Measurements from ENCODE around the gene NAT9. TPM values are rescaled to one million over a fixed set of nuclear protein-coding genes. Genes with fewer than 3 reads are reported as not detected.

NAT9 gene
- total RNA-seq, 1 donor, result 20.2 TPM

GRCh38 chr17:74810699-74811485 is 34.7 kb upstream of the NAT9 start:
- no peak for DNase-seq (ENCODE audit: low read depth)
- TF ChIP-seq CTCF (IDR thresholded peaks at IDR 0.05; ENCODE audit: insufficient read depth, low read length), result no peak
- no peak overlapping the region for H3K4me3 ChIP-seq (ENCODE audit: low read depth, low read length)

- no peak overlapping the region for H3K4me3 ChIP-seq (ENCODE audit: low read depth, low read length)
- no peak for TF ChIP-seq CTCF (IDR thresholded peaks at IDR 0.05; ENCODE audit: insufficient read depth, low read length)
- no peak for DNase-seq (ENCODE audit: low read depth)
Observed at GRCh38 chr17:74808714-74809430, 32.7 kb upstream of the NAT9 start.

- no peak overlapping the region for H3K4me3 ChIP-seq (ENCODE audit: low read depth, low read length)
- no peak for DNase-seq (ENCODE audit: low read depth)
- TF ChIP-seq CTCF (IDR thresholded peaks at IDR 0.05; ENCODE audit: insufficient read depth, low read length), result no peak
Observed at GRCh38 chr17:74807925-74808324, 31.8 kb upstream of the NAT9 start.

GRCh38 chr17:74807441-74807840 is 31.3 kb upstream of the NAT9 start:
- no peak for TF ChIP-seq CTCF (IDR thresholded peaks at IDR 0.05; ENCODE audit: insufficient read depth, low read length)
- H3K4me3 ChIP-seq (ENCODE audit: low read depth, low read length), result no peak overlapping the region
- no peak for DNase-seq (ENCODE audit: low read depth)

- TF ChIP-seq CTCF (IDR thresholded peaks at IDR 0.05; ENCODE audit: insufficient read depth, low read length), result no peak
- no peak overlapping the region for H3K4me3 ChIP-seq (ENCODE audit: low read depth, low read length)
- no peak for DNase-seq (ENCODE audit: low read depth)
Observed at GRCh38 chr17:74806334-74806733, 30.2 kb upstream of the NAT9 start.

- no peak for TF ChIP-seq CTCF (IDR thresholded peaks at IDR 0.05; ENCODE audit: insufficient read depth, low read length)
- H3K4me3 ChIP-seq (ENCODE audit: low read depth, low read length), result no peak overlapping the region
- DNase-seq (ENCODE audit: low read depth), result no peak
Observed at GRCh38 chr17:74805591-74805991, 29.4 kb upstream of the NAT9 start.
